NB4 (cell line): ENCODE measurements around the gene CENPB.

ENCODE experiments used
- DNase-seq: peaks from one replicate; pipeline ENCODE4 v3.0.0; 2010; ENCODE audit warnings: low read depth
- H3K4me3 ChIP-seq: one replicate; pipeline ENCODE4 v1.5.1; 2011; ENCODE audit warnings: mild to moderate bottlenecking, low read depth, low read length, moderate library complexity
- MYC ChIP-seq: IDR thresholded peaks from 2 replicates; pipeline ENCODE4 v1.6.1; 2011; ENCODE audit warnings: low read depth, low read length
- POLR2A ChIP-seq: IDR thresholded peaks from 2 replicates; pipeline ENCODE4 v1.6.1; 2011; ENCODE audit warnings: mild to moderate bottlenecking; ENCODE audit not compliant: insufficient read length; ENCODE audit errors: extremely low read depth
- TF ChIP-seq, protein P1 (sequence below): IDR thresholded peaks from 2 replicates; pipeline ENCODE4 v1.6.1; 2011; ENCODE audit warnings: low read depth, low read length
- TF ChIP-seq, protein P2 (sequence below): IDR thresholded peaks from one replicate; pipeline ENCODE4 v1.5.1; 2012; ENCODE audit warnings: low read depth, low read length

Gene CENPB

DNA sequence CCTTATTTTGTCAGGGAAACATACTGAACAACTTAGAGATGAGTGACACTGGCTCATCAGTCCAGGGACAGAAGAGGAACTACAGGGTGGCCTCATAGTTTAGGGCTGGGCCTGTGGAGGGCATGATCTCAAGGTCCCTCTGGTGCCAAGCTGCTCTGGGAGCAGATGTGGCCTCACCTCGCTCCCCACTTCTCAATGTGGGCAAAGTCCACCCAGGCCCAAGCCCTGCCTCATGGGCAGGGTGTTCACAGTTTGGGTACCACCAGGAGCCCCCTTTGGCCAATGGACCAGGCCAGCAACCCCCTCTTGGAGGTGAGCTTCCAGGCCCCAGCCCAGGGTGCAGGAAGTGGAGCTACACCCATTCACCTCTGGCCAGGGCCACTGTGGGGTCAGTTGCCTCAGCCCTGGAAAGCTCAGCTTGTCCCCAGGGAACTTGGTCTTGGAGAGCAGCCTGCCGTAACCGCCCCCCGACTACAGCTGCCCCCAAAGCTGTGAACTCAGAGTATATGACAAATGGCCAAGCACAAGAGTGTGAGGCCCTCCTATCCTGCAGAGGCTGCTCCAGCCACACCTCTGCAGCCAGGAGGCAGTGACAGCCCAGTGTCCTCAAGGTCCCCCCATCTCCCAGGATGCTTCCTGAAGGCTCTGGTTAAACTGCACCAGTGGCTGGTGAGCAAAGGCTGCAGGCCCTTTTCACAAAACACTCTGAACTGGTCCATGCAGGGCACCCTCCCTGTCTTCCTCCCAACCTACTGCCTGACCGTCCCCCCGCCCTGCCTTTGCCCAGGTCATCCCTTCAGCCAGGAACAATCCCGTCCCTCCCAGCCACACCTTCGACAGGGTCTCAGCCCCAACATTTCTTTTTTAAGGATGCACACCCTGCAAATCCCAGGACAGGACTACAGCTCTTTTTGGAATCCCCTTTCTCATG lies 22.6 kb downstream of the CENPB start:
- peak; percentile 58 for DNase-seq
- TF ChIP-seq, protein P1, sequence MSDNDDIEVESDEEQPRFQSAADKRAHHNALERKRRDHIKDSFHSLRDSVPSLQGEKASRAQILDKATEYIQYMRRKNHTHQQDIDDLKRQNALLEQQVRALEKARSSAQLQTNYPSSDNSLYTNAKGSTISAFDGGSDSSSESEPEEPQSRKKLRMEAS = no peak; the same call in 1 of the 2 replicates
- TF ChIP-seq, protein P2, sequence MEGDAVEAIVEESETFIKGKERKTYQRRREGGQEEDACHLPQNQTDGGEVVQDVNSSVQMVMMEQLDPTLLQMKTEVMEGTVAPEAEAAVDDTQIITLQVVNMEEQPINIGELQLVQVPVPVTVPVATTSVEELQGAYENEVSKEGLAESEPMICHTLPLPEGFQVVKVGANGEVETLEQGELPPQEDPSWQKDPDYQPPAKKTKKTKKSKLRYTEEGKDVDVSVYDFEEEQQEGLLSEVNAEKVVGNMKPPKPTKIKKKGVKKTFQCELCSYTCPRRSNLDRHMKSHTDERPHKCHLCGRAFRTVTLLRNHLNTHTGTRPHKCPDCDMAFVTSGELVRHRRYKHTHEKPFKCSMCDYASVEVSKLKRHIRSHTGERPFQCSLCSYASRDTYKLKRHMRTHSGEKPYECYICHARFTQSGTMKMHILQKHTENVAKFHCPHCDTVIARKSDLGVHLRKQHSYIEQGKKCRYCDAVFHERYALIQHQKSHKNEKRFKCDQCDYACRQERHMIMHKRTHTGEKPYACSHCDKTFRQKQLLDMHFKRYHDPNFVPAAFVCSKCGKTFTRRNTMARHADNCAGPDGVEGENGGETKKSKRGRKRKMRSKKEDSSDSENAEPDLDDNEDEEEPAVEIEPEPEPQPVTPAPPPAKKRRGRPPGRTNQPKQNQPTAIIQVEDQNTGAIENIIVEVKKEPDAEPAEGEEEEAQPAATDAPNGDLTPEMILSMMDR = no peak
- TF ChIP-seq MYC = no peak
- TF ChIP-seq POLR2A = no peak
- no peak overlapping the region for H3K4me3 ChIP-seq

DNA sequence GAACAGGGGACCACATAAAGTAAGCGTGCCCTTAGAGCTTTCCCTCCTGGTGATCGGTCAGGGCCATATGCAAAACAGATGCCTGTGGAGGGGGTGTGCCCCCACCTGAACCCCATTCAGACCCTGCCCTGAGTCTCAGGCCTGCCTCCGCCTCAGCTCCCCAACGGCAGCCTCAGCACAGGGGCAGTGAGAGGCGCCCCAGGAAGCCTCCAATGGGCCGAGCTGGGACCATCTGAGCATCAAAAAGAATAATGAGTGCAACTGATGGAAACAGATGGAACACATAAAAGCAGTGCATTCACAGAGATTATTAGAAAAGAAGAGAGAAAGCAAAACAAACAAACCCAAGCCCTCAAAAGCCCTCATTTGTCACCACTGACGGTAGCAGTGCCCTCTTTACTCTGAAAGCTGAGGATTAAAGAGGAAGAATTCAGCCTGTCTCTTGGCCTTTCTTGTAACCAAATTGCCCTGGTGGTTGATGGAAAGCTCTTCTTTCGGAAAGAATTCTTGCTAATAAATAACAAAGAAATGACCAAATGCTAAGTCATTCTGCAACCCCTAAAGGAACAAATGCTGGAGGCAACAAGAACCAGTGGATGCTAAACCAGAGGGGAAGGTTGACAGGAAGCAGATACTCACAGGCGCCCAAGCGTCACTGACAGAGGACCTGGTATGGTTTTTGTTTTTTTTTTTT lies 25.7 kb downstream of the CENPB start:
- DNase-seq = no peak
- no peak overlapping the region for H3K4me3 ChIP-seq
- TF ChIP-seq, protein P2 = no peak
- TF ChIP-seq MYC (no peak), POLR2A (no peak)
- TF ChIP-seq, protein P1 = no peak

DNA sequence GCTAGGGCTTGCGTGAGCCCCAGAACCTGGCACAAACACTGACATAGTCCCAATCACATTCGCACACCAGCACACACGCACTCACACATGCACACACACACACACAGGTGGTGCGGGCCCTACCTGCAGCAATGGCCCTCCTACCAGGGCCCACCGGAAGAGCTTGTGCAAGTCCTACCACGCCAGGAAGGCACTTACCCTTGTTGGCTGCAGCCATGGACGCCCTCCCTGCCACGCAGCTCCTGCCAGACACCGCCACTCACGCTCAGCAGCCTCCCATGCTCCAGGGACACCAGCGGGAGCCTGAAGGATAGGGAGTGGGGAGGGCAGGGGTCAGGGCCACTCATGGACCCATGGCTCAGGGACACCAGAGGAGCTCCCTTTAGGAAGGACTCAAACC lies 26.7 kb downstream of the CENPB start:
- TF ChIP-seq, protein P1 = no peak
- TF ChIP-seq MYC (no peak), POLR2A (no peak)
- TF ChIP-seq, protein P2 = no peak
- no peak overlapping the region for H3K4me3 ChIP-seq
- no peak for DNase-seq

DNA sequence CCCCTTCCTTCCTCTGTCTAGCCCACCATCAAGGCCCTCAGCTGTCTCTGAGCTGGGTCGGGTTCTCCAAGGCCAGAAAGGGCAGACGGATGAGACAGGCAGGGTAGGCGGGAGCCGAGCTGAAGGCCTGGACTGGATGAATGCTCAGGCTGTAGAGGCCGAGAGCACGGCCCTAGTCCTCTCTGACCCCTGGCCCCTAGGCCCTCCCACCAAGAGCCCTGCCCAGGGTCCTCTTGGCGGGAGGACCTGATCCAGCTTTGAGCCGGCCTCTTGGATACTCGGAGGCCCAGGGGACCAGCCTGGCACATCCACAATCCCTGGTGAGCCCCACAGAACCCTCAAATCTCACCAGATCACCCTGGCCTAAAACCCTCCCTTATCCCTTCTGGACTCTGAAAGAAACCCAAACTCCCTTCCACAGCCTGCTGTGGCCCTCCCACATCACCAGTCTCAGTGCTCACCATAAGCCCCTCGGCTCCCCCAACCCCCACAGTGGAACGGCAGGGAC lies 27.2 kb downstream of the CENPB start:
- no peak overlapping the region for H3K4me3 ChIP-seq
- DNase-seq = no peak
- TF ChIP-seq, protein P1 = no peak
- TF ChIP-seq, protein P2 = no peak
- TF ChIP-seq MYC (no peak), POLR2A (no peak)

DNA sequence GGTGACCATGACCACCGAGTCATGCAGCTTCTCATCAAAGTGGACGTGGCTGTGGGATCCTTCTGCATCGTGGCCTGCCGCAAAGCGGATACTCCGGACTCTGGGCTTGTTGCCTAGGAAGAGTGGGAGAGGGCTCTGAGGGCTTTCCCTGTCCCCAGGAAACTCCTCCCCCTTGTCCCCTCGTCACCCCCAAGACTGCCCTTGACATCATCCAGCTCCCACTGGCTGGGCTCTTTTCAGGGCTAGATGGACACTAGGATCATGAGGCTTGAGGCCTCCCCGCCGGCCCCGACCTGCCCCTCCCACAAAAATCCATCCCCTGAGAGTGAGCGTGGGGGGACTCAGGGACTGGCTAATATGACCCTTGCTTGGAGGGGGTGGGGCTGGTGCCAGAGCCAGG lies 28.0 kb downstream of the CENPB start:
- no peak for DNase-seq
- H3K4me3 ChIP-seq = no peak overlapping the region
- TF ChIP-seq, protein P2 = no peak
- no peak for TF ChIP-seq MYC
- TF ChIP-seq, protein P1 = no peak
- TF ChIP-seq POLR2A = no peak
